ENCODE results near the gene CDC45. TPM values are rescaled to one million over a fixed set of nuclear protein-coding genes. Genes with fewer than 3 reads are reported as not detected.

Gene CDC45
- polyA plus RNA-seq, 1 donor (not counting 4 experiments of a cell fraction or from before 2014, with no cell fraction given) = 22.7 TPM

DNA sequence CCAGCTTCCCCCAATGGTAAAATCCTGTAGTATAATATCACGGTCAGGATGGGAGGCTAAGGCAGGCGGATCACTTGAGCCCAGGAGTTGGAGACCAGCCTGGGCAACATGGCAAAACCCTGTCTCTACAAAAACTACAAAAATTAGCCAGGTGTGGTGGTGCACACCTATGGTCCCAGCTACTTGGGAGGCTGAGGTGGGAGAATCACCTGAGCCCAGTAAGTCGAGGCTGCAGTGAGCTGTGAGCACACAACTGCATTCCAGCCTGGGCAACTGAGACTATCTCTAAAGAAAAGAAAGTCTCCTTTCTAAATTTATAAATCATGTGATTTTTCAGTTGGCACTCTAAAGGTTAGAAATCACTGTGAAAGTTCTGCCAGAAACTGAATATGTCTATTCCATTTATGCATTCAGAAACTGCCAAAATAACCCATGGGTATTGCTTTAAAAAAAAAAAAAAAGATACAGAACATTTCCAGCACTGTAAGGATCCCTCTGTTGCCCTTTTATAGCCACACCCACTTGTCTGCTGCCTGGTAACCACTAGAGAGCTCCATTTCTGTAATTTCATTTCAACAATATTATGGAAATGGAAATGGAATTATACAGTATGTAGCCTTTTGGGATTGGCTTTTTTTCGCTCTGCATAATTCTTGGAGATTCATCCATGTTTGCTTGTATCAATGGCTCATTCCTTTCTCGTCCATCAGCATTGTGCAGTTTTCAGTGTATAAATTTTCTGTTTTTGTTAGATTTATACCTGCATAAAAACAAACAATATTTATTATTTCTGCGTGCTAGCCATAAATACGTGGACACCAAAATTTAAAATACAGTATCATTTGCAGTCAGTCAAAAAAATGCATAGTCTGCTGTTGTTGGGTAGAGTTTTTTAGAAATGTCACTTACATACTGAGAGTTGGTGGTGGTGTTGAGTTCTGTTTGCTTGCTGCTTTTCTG lies 9.4 kb downstream of the CDC45 start:
- H3K9me1 ChIP-seq (ENCODE audit: control insufficient read depth, extremely low read depth, insufficient read depth, low read length) = no peaks in the 10 kb centered on the region
- H4K20me1 ChIP-seq (ENCODE audit: control insufficient read depth, extremely low read depth, insufficient read depth, low read length) = no peaks in the 10 kb centered on the region
- no peak for TF ChIP-seq EZH2 (IDR thresholded peaks at IDR 0.05; ENCODE audit: low read length)
- TF ChIP-seq, protein P1, sequence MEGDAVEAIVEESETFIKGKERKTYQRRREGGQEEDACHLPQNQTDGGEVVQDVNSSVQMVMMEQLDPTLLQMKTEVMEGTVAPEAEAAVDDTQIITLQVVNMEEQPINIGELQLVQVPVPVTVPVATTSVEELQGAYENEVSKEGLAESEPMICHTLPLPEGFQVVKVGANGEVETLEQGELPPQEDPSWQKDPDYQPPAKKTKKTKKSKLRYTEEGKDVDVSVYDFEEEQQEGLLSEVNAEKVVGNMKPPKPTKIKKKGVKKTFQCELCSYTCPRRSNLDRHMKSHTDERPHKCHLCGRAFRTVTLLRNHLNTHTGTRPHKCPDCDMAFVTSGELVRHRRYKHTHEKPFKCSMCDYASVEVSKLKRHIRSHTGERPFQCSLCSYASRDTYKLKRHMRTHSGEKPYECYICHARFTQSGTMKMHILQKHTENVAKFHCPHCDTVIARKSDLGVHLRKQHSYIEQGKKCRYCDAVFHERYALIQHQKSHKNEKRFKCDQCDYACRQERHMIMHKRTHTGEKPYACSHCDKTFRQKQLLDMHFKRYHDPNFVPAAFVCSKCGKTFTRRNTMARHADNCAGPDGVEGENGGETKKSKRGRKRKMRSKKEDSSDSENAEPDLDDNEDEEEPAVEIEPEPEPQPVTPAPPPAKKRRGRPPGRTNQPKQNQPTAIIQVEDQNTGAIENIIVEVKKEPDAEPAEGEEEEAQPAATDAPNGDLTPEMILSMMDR (optimal IDR thresholded peaks at IDR 0.05 in 1 of 3, IDR thresholded peaks at IDR 0.05 in 1 of 3, conservative IDR thresholded peaks at IDR 0.05 in 1 of 3; ENCODE audit: extremely low read depth in 1 of 3, insufficient read depth in 2 of 3, low read length in 3 of 3) = no peak
- no peak overlapping the region for H3K4me2 ChIP-seq (ENCODE audit: control insufficient read depth, extremely low read depth, insufficient read depth, low read depth, low read length)
- no peaks in the 10 kb centered on the region for H3K79me2 ChIP-seq (ENCODE audit: control insufficient read depth, insufficient read depth, low read length)
- H3K4me3 ChIP-seq (ENCODE audit: control insufficient read depth in 2 of 3, extremely low read depth in 1 of 3, insufficient read depth in 2 of 3, low read depth in 1 of 3, low read length in 3 of 3) = no peak overlapping the region
- H3K9ac ChIP-seq (ENCODE audit: control insufficient read depth, extremely low read depth, insufficient read depth, low read length) = no peak overlapping the region
- H3K27ac ChIP-seq (ENCODE audit: control insufficient read depth, insufficient read depth, low read length) = no peak overlapping the region
- dilution Hi-C loops (cut with MboI; ENCODE audit: extremely low pct_ligation_motif_present, low sequenced_read_pairs) = no loop called here
- DNase-seq (ENCODE audit: low read depth, low spot score) (no peak), FAIRE-seq (no peak)
- no peak overlapping the region for H2AFZ ChIP-seq (ENCODE audit: control insufficient read depth, low read length)
- no peaks in the 10 kb centered on the region for H3K9me3 ChIP-seq (ENCODE audit: control insufficient read depth, low read depth, low read length)
- peaks cover 1 to 11% of the 10 kb centered on the region in 2 experiments for H3K36me3 ChIP-seq (ENCODE audit: control insufficient read depth in 2 of 2, extremely low read depth in 1 of 2, insufficient read depth in 2 of 2, low read length in 2 of 2)
- H3K27me3 ChIP-seq (ENCODE audit: control insufficient read depth, extremely low read depth, insufficient read depth, low read length) = no peaks in the 10 kb centered on the region
- no peaks in the 10 kb centered on the region for H3K4me1 ChIP-seq (ENCODE audit: control insufficient read depth, extremely low read depth, insufficient read depth, low read length)

DNA sequence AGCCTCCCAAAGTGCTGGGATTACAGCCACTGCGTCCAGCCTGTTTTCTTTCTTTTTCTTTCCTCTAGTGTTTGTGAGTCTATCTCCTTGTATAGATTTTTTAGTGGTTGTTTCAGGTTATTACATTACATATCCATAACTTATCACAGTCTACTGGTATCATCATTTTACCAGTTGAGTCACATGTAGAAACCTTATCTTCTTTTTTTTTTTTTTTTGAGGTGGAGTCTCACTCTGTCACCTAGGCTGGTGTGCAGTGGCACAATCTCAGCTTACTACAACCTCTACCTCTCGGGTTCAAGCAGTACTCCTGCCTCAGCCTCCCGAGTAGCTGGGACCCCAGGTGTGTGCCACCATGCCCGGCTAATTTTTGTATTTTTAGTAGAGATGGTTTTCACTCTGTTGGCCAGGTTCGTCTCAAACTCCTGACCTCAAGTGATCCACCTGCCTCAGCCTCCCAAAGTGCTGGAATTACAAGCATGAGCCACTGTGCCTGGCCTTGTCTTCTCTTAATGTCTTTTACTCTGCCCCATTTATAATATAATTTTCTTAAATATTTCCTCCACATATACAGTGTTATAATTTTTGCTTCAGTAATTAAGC lies 11.0 kb downstream of the CDC45 start:
- dilution Hi-C loops (cut with MboI; ENCODE audit: extremely low pct_ligation_motif_present, low sequenced_read_pairs) = no loop called here
- H3K36me3 ChIP-seq (ENCODE audit: control insufficient read depth in 2 of 2, extremely low read depth in 1 of 2, insufficient read depth in 2 of 2, low read length in 2 of 2) = peaks cover 0 to 2% of the 10 kb centered on the region in 2 experiments
- H3K4me2 ChIP-seq (ENCODE audit: control insufficient read depth, extremely low read depth, insufficient read depth, low read depth, low read length) = no peak overlapping the region
- no peaks in the 10 kb centered on the region for H3K4me1 ChIP-seq (ENCODE audit: control insufficient read depth, extremely low read depth, insufficient read depth, low read length)
- no peaks in the 10 kb centered on the region for H4K20me1 ChIP-seq (ENCODE audit: control insufficient read depth, extremely low read depth, insufficient read depth, low read length)
- H3K9me1 ChIP-seq (ENCODE audit: control insufficient read depth, extremely low read depth, insufficient read depth, low read length) = no peaks in the 10 kb centered on the region
- no peak for TF ChIP-seq EZH2 (IDR thresholded peaks at IDR 0.05; ENCODE audit: low read length)
- TF ChIP-seq, protein P1 (optimal IDR thresholded peaks at IDR 0.05 in 1 of 3, IDR thresholded peaks at IDR 0.05 in 1 of 3, conservative IDR thresholded peaks at IDR 0.05 in 1 of 3; ENCODE audit: extremely low read depth in 1 of 3, insufficient read depth in 2 of 3, low read length in 3 of 3) = no peak
- H3K27me3 ChIP-seq (ENCODE audit: control insufficient read depth, extremely low read depth, insufficient read depth, low read length) = no peaks in the 10 kb centered on the region
- no peak overlapping the region for H3K4me3 ChIP-seq (ENCODE audit: control insufficient read depth in 2 of 3, extremely low read depth in 1 of 3, insufficient read depth in 2 of 3, low read depth in 1 of 3, low read length in 3 of 3)
- H3K9me3 ChIP-seq (ENCODE audit: control insufficient read depth, low read depth, low read length) = no peaks in the 10 kb centered on the region
- DNase-seq (ENCODE audit: low read depth, low spot score) (no peak), FAIRE-seq (no peak)
- H3K79me2 ChIP-seq (ENCODE audit: control insufficient read depth, insufficient read depth, low read length) = no peaks in the 10 kb centered on the region
- H2AFZ ChIP-seq (ENCODE audit: control insufficient read depth, low read length) = no peak overlapping the region
- H3K27ac ChIP-seq (ENCODE audit: control insufficient read depth, insufficient read depth, low read length) = no peak overlapping the region
- H3K9ac ChIP-seq (ENCODE audit: control insufficient read depth, extremely low read depth, insufficient read depth, low read length) = no peak overlapping the region
